Articular chondrocyte of knee joint (primary cell): Measurements from ENCODE around the gene KRTAP5-8. TPM values are rescaled to one million over a fixed set of nuclear protein-coding genes. Genes with fewer than 3 reads are reported as not detected.

Experiments used
- small RNA-seq: library from RNA; depleted of rRNA; stranded (forward); fragments of <200 nt; gene quantifications from one replicate; pipeline ENCODE3, GENCODE V24; 2012
- total RNA-seq: library from RNA; depleted of rRNA; stranded (reverse); fragments of >200 nt; gene quantifications from 2 replicates; pipeline ENCODE4 v1.2.3, GENCODE V29; 2012

The KRTAP5-8 gene
- total RNA-seq = 0.22 and 0.26 TPM in 2 replicates

DNA sequence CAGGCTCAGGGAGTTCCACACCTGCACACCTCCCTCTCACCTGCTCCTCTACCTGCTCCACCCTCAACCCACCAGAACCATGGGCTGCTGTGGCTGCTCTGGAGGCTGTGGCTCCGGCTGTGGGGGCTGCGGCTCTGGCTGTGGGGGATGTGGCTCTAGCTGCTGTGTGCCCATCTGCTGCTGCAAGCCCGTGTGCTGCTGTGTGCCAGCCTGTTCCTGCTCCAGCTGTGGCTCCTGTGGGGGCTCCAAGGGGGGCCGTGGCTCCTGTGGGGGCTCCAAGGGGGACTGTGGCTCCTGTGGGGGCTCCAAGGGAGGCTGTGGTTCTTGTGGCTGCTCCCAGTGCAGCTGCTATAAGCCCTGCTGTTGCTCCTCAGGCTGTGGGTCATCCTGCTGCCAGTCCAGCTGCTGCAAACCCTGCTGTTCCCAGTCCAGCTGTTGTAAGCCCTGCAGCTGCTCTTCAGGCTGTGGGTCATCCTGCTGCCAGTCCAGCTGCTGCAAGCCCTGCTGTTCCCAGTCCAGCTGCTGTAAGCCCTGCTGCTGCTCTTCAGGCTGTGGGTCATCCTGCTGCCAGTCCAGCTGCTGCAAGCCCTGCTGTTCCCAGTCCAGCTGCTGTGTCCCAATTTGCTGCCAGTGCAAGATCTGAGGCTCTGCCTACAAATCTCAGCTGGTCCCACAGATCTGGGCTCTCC, at the start of gene KRTAP5-8:
KRTAP5-8 (plus strand) TSS at position 49 of the 689 bp plus-strand sequence; CDS start at position 80, 31 bp downstream.

DNA sequence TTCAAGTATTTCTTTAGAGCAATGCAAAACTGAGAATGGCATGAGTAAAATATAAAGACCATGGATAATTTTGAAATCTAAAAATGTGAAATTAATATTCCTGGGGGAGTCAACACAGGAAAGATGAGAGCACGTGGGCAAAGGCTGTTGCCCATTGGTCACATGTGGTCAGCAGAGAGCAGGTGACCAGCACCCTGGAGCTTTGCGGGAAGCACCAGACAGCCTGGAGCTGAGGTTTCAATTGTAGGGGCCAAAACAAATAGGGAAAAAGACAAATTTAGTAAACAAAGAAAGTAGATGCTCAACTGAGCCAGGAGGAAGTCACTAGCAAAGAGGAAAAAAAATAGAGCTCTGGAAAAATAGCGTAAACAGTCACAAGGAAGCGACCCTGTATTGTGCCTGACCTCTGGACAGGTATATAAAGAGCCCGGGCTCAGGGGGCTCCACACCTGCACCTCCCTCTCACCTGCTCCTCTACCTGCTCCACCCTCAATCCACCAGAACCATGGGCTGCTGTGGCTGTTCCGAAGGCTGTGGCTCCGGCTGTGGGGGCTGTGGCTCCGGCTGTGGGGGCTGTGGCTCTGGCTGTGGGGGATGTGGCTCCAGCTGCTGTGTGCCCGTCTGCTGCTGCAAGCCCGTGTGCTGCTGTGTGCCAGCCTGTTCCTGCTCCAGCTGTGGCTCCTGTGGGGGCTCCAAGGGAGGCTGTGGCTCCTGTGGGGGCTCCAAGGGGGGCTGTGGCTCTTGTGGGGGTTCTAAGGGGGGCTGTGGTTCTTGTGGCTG, 10.8 kb upstream of the KRTAP5-8 start, which contains the start of gene KRTAP5-7:
KRTAP5-7 (plus strand) TSS at position 472 of the 780 bp plus-strand sequence; CDS start at position 506, 34 bp downstream.

DNA sequence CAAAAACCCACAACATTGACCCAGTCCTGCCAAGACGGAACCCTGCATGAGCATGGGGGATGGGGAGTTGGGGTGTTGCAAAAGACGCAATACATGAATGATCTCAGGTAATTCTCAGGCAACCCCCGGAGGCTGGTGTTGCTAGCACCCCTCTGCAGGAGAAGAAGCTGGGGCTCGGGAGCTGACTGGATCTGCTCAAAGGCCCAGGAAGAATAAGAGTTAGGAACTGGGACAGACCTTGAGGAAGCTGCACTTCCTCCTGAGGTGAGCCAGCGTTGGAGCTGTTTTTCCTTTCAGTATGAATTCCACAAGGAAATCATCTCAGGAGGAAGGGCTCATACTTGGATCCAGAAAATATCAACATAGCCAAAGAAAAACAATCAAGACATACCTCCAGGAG, 10.3 kb downstream of the KRTAP5-8 start, which contains the start of gene KRTAP5-9:
KRTAP5-9 (plus strand) TSS at position 301 of the 400 bp plus-strand sequence. CDS start 238 bp downstream, outside the sequence.

GRCh38 chr11:71565263-71565662, 27.4 kb downstream of the KRTAP5-8 start, which contains the start of gene KRTAP5-10:
KRTAP5-10 (plus strand) TSS chr11:71565563; CDS start chr11:71565588, 25 bp downstream.

DNA sequence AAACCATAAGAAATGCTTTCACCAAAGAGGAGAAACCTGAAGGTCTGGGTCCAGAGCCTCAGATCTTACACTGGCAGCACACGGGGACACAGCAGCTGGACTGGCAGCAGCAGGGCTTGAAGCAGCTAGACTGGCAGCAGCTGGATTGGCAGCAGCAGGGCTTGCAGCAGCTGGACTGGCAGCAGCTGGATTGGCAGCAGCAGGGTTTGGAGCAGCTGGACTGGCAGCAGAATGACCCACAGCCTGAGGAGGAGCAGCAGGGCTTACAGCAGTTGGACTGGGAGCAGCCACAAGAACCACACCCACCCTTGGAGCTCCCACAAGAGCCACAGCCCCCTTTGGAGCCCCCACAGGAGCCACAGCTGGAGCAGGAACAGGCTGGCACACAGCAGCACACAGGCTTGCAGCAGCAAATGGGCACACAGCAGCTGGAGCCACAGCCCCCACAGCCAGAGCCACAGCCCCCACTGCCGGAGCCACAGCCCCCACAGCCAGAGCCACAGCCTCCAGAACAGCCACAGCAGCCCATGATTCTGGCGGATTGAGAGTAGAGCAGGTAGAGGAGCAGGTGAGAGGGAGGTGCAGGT, 44.6 kb downstream of the KRTAP5-8 start, which contains the start of gene KRTAP5-11:
KRTAP5-11 (minus strand) TSS at position 567 of the 587 bp plus-strand sequence; CDS start at position 529, 38 bp downstream.

Small RNA genes within 50 kb of the gene (small RNA-seq; reads per million reads assigned to genes)
- gene AP000867.1 = not detected
- not detected for gene KRTAP5-14P

Other genes with a start within 250 kb of the KRTAP5-8 start
- gene DHCR7, start 89.6 kb upstream of the KRTAP5-8 start, total RNA-seq = 21.8 and 25.6 TPM in 2 replicates
- 49.1 and 49.2 TPM in 2 replicates for gene NADSYN1, start 84.8 kb upstream of the KRTAP5-8 start, total RNA-seq
- 0.13 and 0.22 TPM in 2 replicates for gene KRTAP5-7, start 10.8 kb upstream of the KRTAP5-8 start, total RNA-seq
- 0.39 TPM in 1 of 2 replicates, not detected in the other for gene KRTAP5-9, start 10.4 kb downstream of the KRTAP5-8 start, total RNA-seq
- not detected in 2 replicates for gene KRTAP5-10, start 27.5 kb downstream of the KRTAP5-8 start, total RNA-seq
- gene KRTAP5-11, start 44.9 kb downstream of the KRTAP5-8 start, total RNA-seq = not detected in 2 replicates